ENCODE results near the gene PET100. TPM values are rescaled to one million over a fixed set of nuclear protein-coding genes. Genes with fewer than 3 reads are reported as not detected.
A peak's percentile ranks its signal among the peaks of the same experiment; 100 is the strongest.

Gene PET100, protein sequence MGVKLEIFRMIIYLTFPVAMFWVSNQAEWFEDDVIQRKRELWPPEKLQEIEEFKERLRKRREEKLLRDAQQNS
- 100 to 1,000 TPM in 2 of 5 donors, 10 to 100 TPM in 3; 79.6 to 108 (median 93.7) TPM for polyA plus RNA-seq (ENCODE audit: insufficient read depth in 1 of 5, insufficient read length in 5 of 5, low replicate concordance in 1 of 5)
- long read RNA-seq, donor 1, transcript PET100-202 (4 exons, 719 nt), result major isoform, 60 of 92 reads
- long read RNA-seq, donor 1, partial matches to known transcripts, result 0 of 92 reads
- long read RNA-seq, donor 1, other reads (novel, unspliced or antisense), result 18 of 92 reads
- long read RNA-seq, donor 2, transcript PET100-202 (4 exons, 719 nt), result major isoform, 32 of 51 reads
- long read RNA-seq, donor 2, partial matches to known transcripts, result 0 of 51 reads
- long read RNA-seq, donor 2, other reads (novel, unspliced or antisense), result 14 of 51 reads
- long read RNA-seq, donor 3, transcript PET100-202 (4 exons, 719 nt), result major isoform, 44 of 70 reads
- long read RNA-seq, donor 3, partial matches to known transcripts, result 0 of 70 reads
- long read RNA-seq, donor 3, other reads (novel, unspliced or antisense), result 19 of 70 reads
- long read RNA-seq, donor 4, transcript PET100-202 (4 exons, 719 nt), result major isoform, 24 of 43 reads
- long read RNA-seq, donor 4, partial matches to known transcripts, result 0 of 43 reads
- long read RNA-seq, donor 4, other reads (novel, unspliced or antisense), result 15 of 43 reads
- long read RNA-seq, donor 5, transcript PET100-202 (4 exons, 719 nt), result major isoform, 59 of 99 reads
- long read RNA-seq, donor 5, partial matches to known transcripts, result 0 of 99 reads
- long read RNA-seq, donor 5, other reads (novel, unspliced or antisense), result 33 of 99 reads
- long read RNA-seq, donor 6, transcript PET100-207 (1 exons, 1,815 nt), result minor isoform, 5 of 92 reads
- long read RNA-seq, donor 6, transcript PET100-202 (4 exons, 719 nt), result major isoform, 55 of 92 reads
- long read RNA-seq, donor 6, partial matches to known transcripts, result 0 of 92 reads
- long read RNA-seq, donor 6, other reads (novel, unspliced or antisense), result 25 of 92 reads
- long read RNA-seq, donor 7, transcript PET100-202 (4 exons, 719 nt), result major isoform, 23 of 37 reads
- long read RNA-seq, donor 7, partial matches to known transcripts, result 0 of 37 reads
- long read RNA-seq, donor 7, other reads (novel, unspliced or antisense), result 11 of 37 reads
- long read RNA-seq, donor 8, transcript PET100-202 (4 exons, 719 nt), result major isoform, 21 of 33 reads
- long read RNA-seq, donor 8, partial matches to known transcripts, result 0 of 33 reads
- long read RNA-seq, donor 8, other reads (novel, unspliced or antisense), result 7 of 33 reads

- DNase-seq, result peak; percentile 98 to 99
Observed at GRCh38 chr19:7629347-7630054, at the start of gene PET100, which contains the start of gene XAB2. Gene PET100 (plus strand): TSS chr19:7629793. CDS start chr19:7629834, 41 bp downstream. Gene XAB2 (minus strand): TSS chr19:7629545. CDS start chr19:7629527, 18 bp downstream.

- no peak for DNase-seq
Observed at GRCh38 chr19:7582446-7582845, 47.1 kb upstream of the PET100 start.

GRCh38 chr19:7589822-7590221 is 39.8 kb upstream of the PET100 start:
- no peak for DNase-seq

DNA sequence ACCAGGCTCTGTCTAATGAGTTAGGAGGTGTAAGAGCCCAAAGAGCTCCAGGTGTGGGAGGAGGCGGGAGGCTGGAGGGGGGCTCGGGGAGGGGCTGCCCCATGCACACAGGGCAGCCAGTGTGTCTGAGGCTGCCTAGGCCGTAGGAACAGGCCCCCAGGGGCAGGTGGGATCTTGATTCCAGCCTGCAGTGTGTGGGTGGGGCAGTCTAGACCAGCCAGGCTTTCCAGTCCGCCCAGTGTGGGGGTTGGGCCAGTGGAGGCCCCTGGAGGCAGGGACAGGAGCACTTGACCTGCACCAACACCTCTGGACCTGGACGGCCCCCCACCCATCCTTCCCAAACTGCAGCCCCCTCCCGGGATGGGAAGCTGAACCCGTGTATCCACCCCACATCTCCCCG is 39.3 kb upstream of the PET100 start:
- peak; percentile 8 for DNase-seq

GRCh38 chr19:7595466-7596133 is 34.0 kb upstream of the PET100 start, which contains the start of gene CAMSAP3:
Gene CAMSAP3 (plus strand): TSS chr19:7595863. CDS start chr19:7596003, 140 bp downstream.
- peak in 1 of 2 donors; percentile 24 for DNase-seq

- DNase-seq, result no peak
Observed at GRCh38 chr19:7596211-7596937, 33.2 kb upstream of the PET100 start.

DNA sequence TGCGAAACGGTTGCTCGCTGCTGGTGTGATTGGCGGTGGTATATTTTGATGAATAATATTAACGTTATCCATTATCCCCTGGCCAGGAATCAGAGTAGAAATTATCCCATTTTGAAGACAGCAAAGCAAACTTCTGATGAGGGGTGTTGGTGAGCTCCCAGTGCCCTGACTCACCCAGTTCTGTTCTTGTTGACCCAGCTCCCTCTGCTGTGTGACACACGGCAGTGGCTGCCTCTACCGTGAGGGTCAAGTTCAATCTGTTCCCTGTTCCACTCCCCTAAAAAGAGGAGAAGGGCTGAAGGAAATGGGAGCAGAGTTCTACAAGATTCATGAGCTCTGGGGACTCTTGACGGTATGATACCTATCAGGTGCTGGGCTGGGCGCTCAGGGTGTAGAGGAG is 31.9 kb upstream of the PET100 start:
- DNase-seq, result no peak

DNA sequence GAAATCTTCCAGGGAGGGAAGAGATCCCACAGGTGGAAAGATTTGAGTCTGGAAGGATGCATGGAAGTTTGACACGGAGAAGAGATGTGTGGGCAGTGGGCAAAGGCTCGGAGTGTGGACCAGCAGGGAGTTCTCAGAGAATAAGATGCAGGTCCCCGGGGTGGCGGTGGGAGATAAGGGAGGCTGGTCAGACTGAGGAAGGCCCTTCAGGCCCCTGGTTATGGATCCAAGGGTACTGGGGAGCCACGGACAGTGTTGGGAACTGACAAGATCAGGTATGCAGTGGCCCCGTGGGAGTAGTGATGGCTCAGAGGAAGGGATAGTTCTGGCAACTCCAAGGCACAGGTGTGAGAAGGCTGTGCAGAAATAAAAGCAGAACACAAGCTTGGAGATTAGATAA is 31.4 kb upstream of the PET100 start:
- DNase-seq, result no peak

DNA sequence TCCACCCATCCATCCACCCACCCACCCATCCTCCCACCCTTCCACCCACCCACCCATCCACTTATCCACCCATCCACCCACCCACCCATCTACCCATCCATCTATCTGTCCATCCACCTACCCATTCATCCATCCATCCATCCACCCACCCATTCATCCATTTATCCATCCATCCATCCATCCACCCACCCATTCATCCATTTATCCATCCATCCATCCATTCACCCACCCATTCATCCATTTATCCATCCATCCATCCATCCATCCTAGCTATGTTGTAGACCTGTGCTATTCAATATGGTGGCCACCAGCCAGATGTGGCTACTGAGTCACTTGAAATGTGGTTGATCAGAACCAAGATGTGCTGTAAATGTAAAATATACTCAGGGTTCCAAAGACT is 28.9 kb upstream of the PET100 start:
- no peak for DNase-seq

GRCh38 chr19:7602240-7602934 is 27.2 kb upstream of the PET100 start:
- DNase-seq, result peak; percentile 27 to 47

GRCh38 chr19:7602935-7603497 is 26.6 kb upstream of the PET100 start:
- peak in 1 of 2 donors; percentile 6 for DNase-seq

DNA sequence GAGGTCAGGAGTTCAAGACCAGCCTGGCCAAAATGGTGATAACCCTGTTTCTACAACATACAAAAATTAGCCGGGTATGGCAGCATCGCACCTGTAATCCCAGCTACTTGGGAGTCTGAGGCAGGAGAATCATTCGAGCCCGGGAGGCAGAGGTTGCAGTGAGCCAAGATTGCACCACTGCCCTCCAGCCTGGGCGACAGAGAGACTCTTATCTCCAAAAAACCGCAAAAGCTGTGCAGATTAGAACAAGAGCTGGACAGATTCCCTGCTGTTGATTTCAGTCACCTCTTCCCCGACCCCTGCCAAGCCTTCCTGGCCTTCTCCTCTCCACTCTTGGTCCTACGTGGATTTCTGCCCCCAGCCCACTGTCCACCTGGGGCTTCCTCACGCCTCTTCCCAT is 25.7 kb upstream of the PET100 start:
- no peak for DNase-seq

GRCh38 chr19:7605490-7606222 is 23.9 kb upstream of the PET100 start:
- no peak for DNase-seq

DNA sequence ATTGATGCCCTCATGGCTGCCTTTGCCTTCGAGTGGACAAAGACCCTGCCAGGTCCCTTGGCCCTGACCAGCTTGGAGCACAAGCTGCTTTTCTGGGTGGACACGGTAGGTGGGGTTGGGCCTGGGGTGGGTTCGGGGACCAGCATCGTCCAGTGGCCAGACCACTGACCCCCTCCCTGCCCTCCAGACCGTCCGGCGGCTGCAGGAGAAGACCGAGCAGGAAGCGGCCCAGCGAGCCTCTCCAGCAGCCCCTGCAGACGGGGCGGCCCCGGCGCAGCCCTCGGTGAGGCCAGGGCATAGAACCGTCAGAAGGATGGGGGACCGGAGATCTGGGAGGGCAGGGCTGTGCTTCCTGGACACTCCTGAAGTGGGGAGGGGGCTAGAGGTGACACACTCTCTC is 23.3 kb upstream of the PET100 start:
- no peak for DNase-seq

DNA sequence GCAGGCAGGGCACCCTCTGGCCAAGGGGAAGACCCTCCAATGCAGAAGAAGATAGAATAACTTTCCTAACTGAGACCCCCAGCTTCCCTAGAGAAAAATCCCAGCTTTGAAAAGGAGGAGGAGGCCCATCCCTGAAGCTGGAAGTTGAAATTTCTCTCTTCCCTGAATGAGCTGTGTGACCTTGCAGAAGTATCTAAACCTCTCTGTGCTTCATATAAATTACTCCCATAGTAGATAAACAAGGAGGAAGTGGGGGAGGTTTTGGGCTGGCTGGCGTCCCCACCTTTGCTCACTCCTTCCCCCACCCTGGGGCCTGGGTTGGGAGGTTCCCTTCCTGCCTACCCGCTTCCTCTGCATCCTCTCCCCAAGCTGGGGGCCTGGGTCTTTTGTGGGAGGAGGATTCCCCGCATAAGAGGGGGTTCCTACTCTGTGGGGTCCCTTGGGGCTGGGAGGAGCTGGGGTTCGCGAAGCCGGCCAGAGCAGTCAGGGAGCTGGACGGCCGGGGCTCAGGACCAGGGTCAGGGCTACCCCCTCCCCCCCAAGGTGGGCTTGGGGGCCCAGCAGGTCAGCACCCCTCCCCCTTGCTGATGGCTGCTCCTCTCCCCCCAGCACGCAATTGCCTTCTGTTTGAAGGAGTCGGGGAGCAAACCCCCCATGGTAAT is 22.2 kb upstream of the PET100 start:
- no peak for DNase-seq

GRCh38 chr19:7607874-7608560 is 21.6 kb upstream of the PET100 start:
- no peak for DNase-seq
